Upper lobe of right lung (tissue), 1 donor: ENCODE data around the gene HEATR5B. TPM values are rescaled to one million over a fixed set of nuclear protein-coding genes. Genes with fewer than 3 reads are reported as not detected.
"Not testable (repeated sequence)": the region's sequence is repeated elsewhere in the genome, so short reads cannot be mapped to it uniquely, and the experiment has no call there.

Source experiments
- ATAC-seq: fragments of 200-7000 bp; cut with Tn5 transposase; one replicate; pipeline ENCODE4 v1.9.1; 2020; ENCODE audit warnings: mild to moderate bottlenecking, moderate library complexity
- DNase-seq: peaks from one replicate; pipeline ENCODE4 v3.0.0-alpha.2; 2020
- H3K27ac ChIP-seq: fragments of 200-600 bp; one replicate; pipeline ENCODE4 v1.8.0; 2022
- H3K27me3 ChIP-seq: fragments of 200-600 bp; one replicate; pipeline ENCODE4 v1.8.0; 2022; ENCODE audit warnings: mild to moderate bottlenecking
- H3K36me3 ChIP-seq: fragments of 200-600 bp; one replicate; pipeline ENCODE4 v1.8.0; 2022
- H3K4me1 ChIP-seq: fragments of 200-600 bp; one replicate; pipeline ENCODE4 v1.8.0; 2022
- H3K4me3 ChIP-seq: fragments of 200-600 bp; one replicate; pipeline ENCODE4 v1.8.0; 2022; ENCODE audit warnings: mild to moderate bottlenecking
- H3K9me3 ChIP-seq: fragments of 200-600 bp; one replicate; pipeline ENCODE4 v1.8.0; 2022
- intact Hi-C: fragments of 100-400 bp; cut with DNase I; formaldehyde crosslinking; loops from one replicate; pipeline ENCODE4 v1.11.0; 2022
- total RNA-seq: library from RNA; stranded (reverse); fragmentation: NEBNext Ultra II Directional; extraction: Animal tissue kit (Norgen Biotek cat#: 25700); gene quantifications from one replicate; pipeline ENCODE4 v1.2.1, GENCODE V29; 2021
- TF ChIP-seq, protein P1 (sequence below): fragments of 200-600 bp; IDR thresholded peaks from one replicate; pipeline ENCODE4 v1.8.0; 2022; ENCODE audit warnings: antibody characterized with exemption
- donor health status: DM: no; HTN: yes; CAD: no; lungs with severe emphysema.

HEATR5B gene
- total RNA-seq, 1 donor from 2014 or later = 23.1 TPM

DNA sequence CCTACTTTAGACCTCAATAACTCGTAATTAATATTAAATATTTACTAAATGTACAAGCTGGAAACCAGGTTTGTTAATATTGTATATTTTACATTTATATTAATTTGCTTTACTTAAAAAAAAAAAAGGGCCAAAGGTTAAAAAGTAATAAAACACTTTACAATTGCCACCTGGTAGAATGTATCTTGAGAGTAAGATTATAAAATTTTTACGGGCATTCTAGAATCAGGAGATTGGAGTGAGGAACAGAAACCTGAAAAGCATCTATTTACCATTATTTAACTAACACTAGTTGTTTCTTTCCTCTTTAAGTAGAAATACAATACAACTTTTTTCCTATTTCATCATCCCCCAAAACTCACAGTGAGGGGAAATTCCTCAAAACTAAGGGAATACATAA is 102.3 kb downstream of the HEATR5B start:
- Histone ChIP-seq H3K27me3 (no peaks in the 10 kb centered on the region), H3K27ac (no peak overlapping the region), H3K36me3 (peaks cover 33% of the 10 kb centered on the region), H3K9me3 (no peaks in the 10 kb centered on the region), H3K4me1 (no peaks in the 10 kb centered on the region), H3K4me3 (no peak overlapping the region)
- ATAC-seq (no peak), DNase-seq (no peak)
- TF ChIP-seq, protein P1, sequence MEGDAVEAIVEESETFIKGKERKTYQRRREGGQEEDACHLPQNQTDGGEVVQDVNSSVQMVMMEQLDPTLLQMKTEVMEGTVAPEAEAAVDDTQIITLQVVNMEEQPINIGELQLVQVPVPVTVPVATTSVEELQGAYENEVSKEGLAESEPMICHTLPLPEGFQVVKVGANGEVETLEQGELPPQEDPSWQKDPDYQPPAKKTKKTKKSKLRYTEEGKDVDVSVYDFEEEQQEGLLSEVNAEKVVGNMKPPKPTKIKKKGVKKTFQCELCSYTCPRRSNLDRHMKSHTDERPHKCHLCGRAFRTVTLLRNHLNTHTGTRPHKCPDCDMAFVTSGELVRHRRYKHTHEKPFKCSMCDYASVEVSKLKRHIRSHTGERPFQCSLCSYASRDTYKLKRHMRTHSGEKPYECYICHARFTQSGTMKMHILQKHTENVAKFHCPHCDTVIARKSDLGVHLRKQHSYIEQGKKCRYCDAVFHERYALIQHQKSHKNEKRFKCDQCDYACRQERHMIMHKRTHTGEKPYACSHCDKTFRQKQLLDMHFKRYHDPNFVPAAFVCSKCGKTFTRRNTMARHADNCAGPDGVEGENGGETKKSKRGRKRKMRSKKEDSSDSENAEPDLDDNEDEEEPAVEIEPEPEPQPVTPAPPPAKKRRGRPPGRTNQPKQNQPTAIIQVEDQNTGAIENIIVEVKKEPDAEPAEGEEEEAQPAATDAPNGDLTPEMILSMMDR = no peak
- intact Hi-C loops = no loop called here

DNA sequence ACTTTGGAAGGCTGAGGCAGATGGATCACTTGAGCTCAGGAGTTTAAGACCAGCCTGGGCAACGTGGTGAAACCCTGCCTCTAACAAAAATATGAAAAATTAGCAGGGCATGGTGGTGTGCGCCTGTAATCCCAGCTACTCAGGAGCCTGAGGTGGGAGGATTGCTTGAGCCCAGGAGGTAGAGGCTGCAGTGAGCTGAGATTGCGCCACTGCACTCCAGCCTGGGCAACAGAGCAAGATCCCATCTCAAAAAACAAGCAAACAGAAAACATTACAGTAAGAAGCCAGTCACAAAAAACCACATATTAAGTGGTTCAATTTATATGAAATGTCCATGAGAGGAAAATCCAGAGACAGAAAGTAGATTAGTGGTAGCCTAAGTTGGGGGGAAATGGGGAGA is 105.2 kb downstream of the HEATR5B start:
- H3K27ac ChIP-seq, DNase-seq, H3K27me3 ChIP-seq, H3K4me3 ChIP-seq, H3K9me3 ChIP-seq, ATAC-seq, intact Hi-C loops, H3K4me1 ChIP-seq: not testable (repeated sequence)
- H3K36me3 ChIP-seq = peaks cover 23% of the 10 kb centered on the region

DNA sequence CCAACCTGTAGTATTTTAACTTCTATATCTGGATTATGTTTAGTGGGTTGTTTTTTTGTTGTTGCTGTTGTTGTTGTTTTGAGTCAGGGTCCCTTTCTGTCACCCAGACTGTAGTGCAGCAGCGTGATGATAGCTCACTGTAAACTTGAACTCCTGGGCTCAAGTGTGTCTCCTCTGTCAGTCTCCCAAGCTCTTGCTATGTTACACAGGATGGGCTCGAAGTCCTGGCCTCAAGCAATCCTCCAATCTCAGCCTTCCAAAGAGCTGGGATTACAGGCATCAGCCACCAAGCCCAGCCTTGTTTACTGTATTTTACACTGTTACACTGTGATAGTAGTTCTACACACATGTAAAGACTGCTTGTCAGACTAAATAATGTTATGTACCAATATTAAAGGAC is 108.1 kb downstream of the HEATR5B start:
- no peak for ATAC-seq
- TF ChIP-seq, protein P1 = no peak

DNA sequence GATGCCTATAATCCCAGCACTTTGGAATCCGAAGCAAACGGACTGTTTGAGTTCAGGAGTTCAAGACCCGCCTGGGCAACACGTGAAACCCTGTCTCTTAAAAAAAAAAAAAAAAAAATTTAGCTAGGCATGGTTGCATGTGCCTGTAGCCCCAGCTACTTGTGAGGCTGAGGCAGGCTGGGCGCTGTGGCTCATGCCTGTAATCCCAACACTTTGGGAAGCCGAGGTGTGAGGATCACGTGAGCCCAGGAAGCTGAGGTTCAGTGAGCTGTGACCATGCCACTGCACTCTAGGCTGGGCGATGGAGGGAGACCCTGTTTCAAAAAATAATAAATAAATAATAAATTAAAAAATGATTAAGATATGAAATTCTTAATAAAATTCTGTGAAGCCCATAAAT is 108.9 kb downstream of the HEATR5B start:
- no peaks in the 10 kb centered on the region for H3K27me3 ChIP-seq
- TF ChIP-seq, protein P1 = no peak
- DNase-seq = no peak
- no peak overlapping the region for H3K27ac ChIP-seq
- H3K9me3 ChIP-seq = no peaks in the 10 kb centered on the region
- intact Hi-C loops = no loop called here
- no peaks in the 10 kb centered on the region for H3K4me1 ChIP-seq
- H3K36me3 ChIP-seq = peaks cover 9% of the 10 kb centered on the region
- no peak overlapping the region for H3K4me3 ChIP-seq
- ATAC-seq = no peak

More for the DNA sequence above, 108.1 kb downstream of the HEATR5B start:
- Histone ChIP-seq H3K4me1 (no peaks in the 10 kb centered on the region), H3K27me3 (no peaks in the 10 kb centered on the region), H3K9me3 (no peaks in the 10 kb centered on the region), H3K27ac (no peak overlapping the region), H3K36me3 (peaks cover 16% of the 10 kb centered on the region), H3K4me3 (no peak overlapping the region)
- intact Hi-C loops = no loop called here
- DNase-seq = no peak

DNA sequence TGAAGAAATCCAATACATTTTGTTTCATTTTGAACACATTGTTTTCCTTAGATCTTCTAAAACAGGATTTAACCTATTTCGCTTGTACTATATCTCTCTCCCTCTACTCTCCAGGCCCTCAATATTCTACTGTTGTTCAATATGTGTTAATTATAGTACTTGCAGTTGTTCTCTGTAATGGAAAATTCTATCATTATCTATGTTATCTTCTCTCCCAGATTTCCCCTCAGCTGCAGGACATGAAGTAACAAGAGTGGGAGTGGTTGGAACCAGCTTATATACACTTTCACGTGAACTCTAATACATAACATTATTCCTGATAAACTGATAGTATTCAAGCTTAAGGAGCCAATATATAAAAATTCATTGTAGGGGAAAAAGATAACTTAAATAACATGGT is 110.9 kb downstream of the HEATR5B start:
- Histone ChIP-seq H3K27ac (no peak overlapping the region), H3K27me3 (no peaks in the 10 kb centered on the region), H3K36me3 (no peaks in the 10 kb centered on the region), H3K9me3 (no peaks in the 10 kb centered on the region), H3K4me1 (no peaks in the 10 kb centered on the region), H3K4me3 (no peak overlapping the region)
- DNase-seq = no peak
- intact Hi-C loops = no loop called here
- TF ChIP-seq, protein P1 = no peak
- ATAC-seq = no peak

DNA sequence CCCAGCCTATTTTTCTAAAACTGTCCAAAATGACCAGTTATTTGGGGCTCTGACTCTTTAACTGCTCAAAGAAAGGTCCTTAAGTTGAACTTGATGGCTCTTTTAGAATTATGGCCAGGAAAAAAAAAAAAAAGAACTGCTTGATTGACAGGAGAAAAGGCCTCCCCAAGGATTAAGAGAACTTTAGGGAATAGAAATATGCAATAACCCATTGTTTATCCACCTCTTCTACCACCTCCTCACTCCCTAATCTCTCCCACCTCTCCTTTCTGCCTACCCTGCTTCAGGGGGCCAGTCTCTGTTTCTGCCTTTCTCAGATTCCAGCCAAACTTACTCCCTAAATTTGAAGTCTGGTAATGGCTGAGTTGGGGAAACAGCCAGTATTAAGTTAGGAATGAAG is 112.2 kb downstream of the HEATR5B start:
- H3K4me1 ChIP-seq = peaks cover 7% of the 10 kb centered on the region
- no peak overlapping the region for H3K4me3 ChIP-seq
- intact Hi-C loops = no loop called here
- H3K27me3 ChIP-seq = no peaks in the 10 kb centered on the region
- DNase-seq (no peak), ATAC-seq (no peak)
- TF ChIP-seq, protein P1 = no peak
- no peaks in the 10 kb centered on the region for H3K9me3 ChIP-seq
- H3K27ac ChIP-seq = no peak overlapping the region
- no peaks in the 10 kb centered on the region for H3K36me3 ChIP-seq
